K562 (cell line): ENCODE results near the gene ACKR2. TPM values are rescaled to one million over a fixed set of nuclear protein-coding genes. Genes with fewer than 3 reads are reported as not detected.

Experiments used
- ATAC-seq: fragments of 200-7000 bp; cut with Tn5 transposase; 3 replicates; pipeline ENCODE4 v1.9.1; 2020; ENCODE audit warnings: moderate library complexity
- BruUV-seq: library from RNA; stranded (reverse); fragments of 400-500 nt; replicated peaks from 2 replicates; lab custom pipeline; 2021; lab: Mats Ljungman, UMichigan
- CTCF ChIA-PET: fragments of 300-600 bp; formaldehyde crosslinking; extraction: SDS; loops from one replicate; lab custom pipeline; 2021; ENCODE audit warnings: low intra/inter-chr PET ratio; lab: Yijun Ruan, JAX
- POLR2A ChIA-PET: fragments of 300-600, 350-650 bp; sonication (Branson Sonifier 250); formaldehyde crosslinking; extraction: SDS; loops from one replicate; lab custom pipeline; 2021; ENCODE audit warnings: antibody characterized with exemption, inconsistent platforms; lab: Yijun Ruan, JAX
- DNase-seq, 4 experiments: peaks; one replicate each; pipeline versions ENCODE4 v3.0.0 to v3.0.0-alpha.2; 2011 to 2018; ENCODE audit warnings: low spot score in 3 of 4, mixed read lengths in 3 of 4; ENCODE audit errors: extremely low read depth in 1 of 4
- FAIRE-seq: peaks from 2 replicates; lab custom pipeline; 2011; peaks lifted over from hg19 to GRCh38; lab: Jason Lieb, UNC
- H2AFZ ChIP-seq: 2 replicates; pipeline ENCODE4 v1.6.0; 2011; ENCODE audit warnings: low read depth, low read length, control low read depth, inconsistent platforms
- H3K27ac ChIP-seq: fragments of 200-600 bp; 3 replicates; pipeline ENCODE4 v1.8.0; 2011; ENCODE audit warnings: low read depth, mild to moderate bottlenecking, control low read depth, inconsistent platforms, low read length, moderate library complexity, mixed read lengths; ENCODE audit errors: extremely low read depth
- H3K27me3 ChIP-seq, 2 experiments: fragments of 300-600 bp in 1 of 2; 2 replicates in 1 of 2; 3 replicates in 1 of 2; pipeline versions ENCODE4 v1.6.0 to v1.8.0; 2011; ENCODE audit warnings: inconsistent platforms in 2 of 2, low read length in 2 of 2, mild to moderate bottlenecking in 1 of 2, mixed read lengths in 1 of 2, moderate library complexity in 1 of 2; ENCODE audit not compliant: control insufficient read depth in 2 of 2, insufficient read depth in 2 of 2
- H3K36me3 ChIP-seq: fragments of 300-600 bp; 3 replicates; pipeline ENCODE4 v1.8.0; 2011; ENCODE audit warnings: mild to moderate bottlenecking, low read length, inconsistent platforms; ENCODE audit not compliant: control insufficient read depth, insufficient read depth
- H3K4me1 ChIP-seq, 2 experiments: fragments of 200-600 bp in 1 of 2; replicated peaks in 1 of 2; 2 replicates in 1 of 2; 3 replicates in 1 of 2; pipeline versions ENCODE4 v1.5.1 to v1.8.0; 2011; ENCODE audit warnings: inconsistent platforms in 2 of 2, low read length in 2 of 2, mild to moderate bottlenecking in 1 of 2, mixed read lengths in 1 of 2, moderate library complexity in 1 of 2; ENCODE audit not compliant: control insufficient read depth in 2 of 2, insufficient read depth in 2 of 2
- H3K4me2 ChIP-seq: 2 replicates; pipeline ENCODE4 v1.6.1; 2011; ENCODE audit warnings: low read length, control low read depth, inconsistent platforms, mixed read lengths; ENCODE audit not compliant: insufficient read depth
- H3K4me3 ChIP-seq: fragments of 200-600 bp; sonication (generic), shearing (Covaris generic); 2 replicates; pipeline ENCODE4 v1.5.1; 2016; ENCODE audit warnings: control low read depth, inconsistent platforms
- H3K79me2 ChIP-seq: fragments of 200-600 bp; 3 replicates; pipeline ENCODE4 v1.8.0; 2011; ENCODE audit warnings: low read length, inconsistent platforms; ENCODE audit not compliant: control insufficient read depth, insufficient read depth
- H3K9ac ChIP-seq, 2 experiments: 2 replicates each; pipeline versions ENCODE4 v1.6.0 to v1.6.1; 2011; ENCODE audit warnings: low read depth in 2 of 2, low read length in 2 of 2, control low read depth in 1 of 2, inconsistent platforms in 1 of 2, mild to moderate bottlenecking in 1 of 2, mixed read lengths in 1 of 2; ENCODE audit not compliant: insufficient read depth in 1 of 2
- H3K9me1 ChIP-seq: one replicate; pipeline ENCODE4 v1.6.0; 2011; ENCODE audit warnings: inconsistent platforms, mild to moderate bottlenecking, low read length, moderate library complexity; ENCODE audit not compliant: control insufficient read depth, insufficient read depth
- H3K9me3 ChIP-seq: replicated peaks from 2 replicates; pipeline ENCODE4 v1.5.1; 2011; ENCODE audit warnings: low read depth, low read length, inconsistent platforms; ENCODE audit not compliant: control insufficient read depth, insufficient read depth
- H4K20me1 ChIP-seq: replicated peaks from 2 replicates; pipeline ENCODE4 v1.6.1; 2011; ENCODE audit warnings: low read length, inconsistent platforms, mixed read lengths; ENCODE audit not compliant: control insufficient read depth, insufficient read depth
- BCOR ChIP-seq: fragments of 450-650 bp; IDR thresholded peaks from 2 replicates; pipeline ENCODE4 v1.6.1; 2016
- CBFB ChIP-seq: sonication (generic); formaldehyde crosslinking; IDR thresholded peaks from 2 replicates; pipeline ENCODE4 v1.4.0; 2020; ENCODE audit warnings: mild to moderate bottlenecking, missing genetic modification reagents
- MEIS2 ChIP-seq: fragments of 450-650 bp; IDR thresholded peaks from 2 replicates; pipeline ENCODE4 v1.6.1; 2014; ENCODE audit warnings: mild to moderate bottlenecking; ENCODE audit not compliant: partially characterized antibody
- PHTF2 ChIP-seq: fragments of 250-450 bp; sonication (Bioruptor Pico); IDR thresholded peaks from 2 replicates; pipeline ENCODE4 v1.5.0; 2021; ENCODE audit warnings: mild to moderate bottlenecking
- POLR2B ChIP-seq: fragments of 450-650 bp; IDR thresholded peaks from 2 replicates; pipeline ENCODE4 v1.6.1; 2018; ENCODE audit warnings: low read depth; ENCODE audit not compliant: partially characterized antibody
- RAD21 ChIP-seq, 2 experiments: fragments of 250-450 bp in 1 of 2; fragments of 450-650 bp in 1 of 2; sonication (Bioruptor Pico) in 1 of 2; formaldehyde crosslinking in 1 of 2; IDR thresholded peaks in 1 of 2; conservative IDR thresholded peaks in 1 of 2; 2 replicates each; pipeline versions ENCODE4 v1.4.0 to v1.8.0; 2020 to 2022; ENCODE audit warnings: mild to moderate bottlenecking in 2 of 2, moderate library complexity in 1 of 2
- SIN3B ChIP-seq: fragments of 450-650 bp; IDR thresholded peaks from 2 replicates; pipeline ENCODE4 v1.6.1; 2017; ENCODE audit warnings: low read depth, mild to moderate bottlenecking, moderate library complexity
- SMAD1 ChIP-seq: fragments of 150-350 bp; IDR thresholded peaks from 2 replicates; pipeline ENCODE4 v1.6.1; 2014; ENCODE audit warnings: low read length, low read depth; ENCODE audit not compliant: partially characterized antibody
- STAT5A ChIP-seq: IDR thresholded peaks from 2 replicates; pipeline ENCODE4 v1.6.1; 2012; ENCODE audit warnings: low read length, inconsistent platforms, borderline replicate concordance
- ZNF217 ChIP-seq: sonication (generic); formaldehyde crosslinking; IDR thresholded peaks from 2 replicates; pipeline ENCODE4 v1.8.0; 2022; ENCODE audit warnings: mild to moderate bottlenecking, missing genetic modification reagents
- ZNF436 ChIP-seq: fragments of 250-450, 450-650 bp; sonication (Bioruptor Pico); formaldehyde crosslinking; IDR thresholded peaks from 2 replicates; pipeline ENCODE4 v1.7.0; 2020; ENCODE audit warnings: mild to moderate bottlenecking
- in situ Hi-C: fragments of 300-500 bp; cut with MboI; formaldehyde crosslinking; loops from 4 replicates; pipeline ENCODE4 v1.15.0; 2018; ENCODE audit warnings: inconsistent platforms, mixed read lengths
- intact Hi-C: fragments of 100-400 bp; cut with micrococcal nuclease; formaldehyde crosslinking; loops from 2 replicates; pipeline ENCODE4 v1.14.2; 2022
- polyA plus RNA-seq, 8 experiments: library from polyadenylated mRNA; depleted of rRNA in 4 of 8; stranded (reverse) in 5 of 8; unstranded in 3 of 8; fragments of >200 nt; fragmentation: Nextera tagmentation in 2 of 8; fragmentation: Illumina TruSeq in 1 of 8; extraction: Ambion mirVana in 2 of 8; extraction: Trizol in 1 of 8; gene quantifications; 2 replicates each; pipeline versions ENCODE4 v1.2.1 to v1.2.3, GENCODE V29; 2011 to 2014; ENCODE audit warnings: inconsistent platforms in 1 of 8, missing spikeins in 1 of 8
- total RNA-seq, 7 experiments: library from RNA; depleted of rRNA in 6 of 7; stranded (reverse); fragments of >200 nt in 6 of 7; fragmentation: Illumina TruSeq in 2 of 7; extraction: Trizol in 2 of 7; gene quantifications; 2 replicates each; pipeline versions ENCODE4 v1.2.1 to v1.2.3, GENCODE V29; 2011 to 2021; ENCODE audit warnings: low replicate concordance in 1 of 7
- TF ChIP-seq, protein P1 (sequence below): fragments of 250-450 bp; sonication (Bioruptor Pico); IDR thresholded peaks from 2 replicates; pipeline ENCODE4 v1.4.0; 2020; ENCODE audit warnings: mild to moderate bottlenecking, moderate library complexity, borderline replicate concordance
- TF ChIP-seq, protein P2 (sequence below), 3 experiments: IDR thresholded peaks in 2 of 3; conservative IDR thresholded peaks in 1 of 3; 2 replicates each; pipeline ENCODE4 v1.5.1; 2011 to 2012; ENCODE audit warnings: low read length in 3 of 3, mild to moderate bottlenecking in 3 of 3, control low read depth in 2 of 3, improper control_type of control experiment in 1 of 3, inconsistent platforms in 1 of 3, low read depth in 1 of 3, mixed read lengths in 1 of 3, moderate library complexity in 1 of 3; ENCODE audit not compliant: insufficient read depth in 2 of 3
- TF ChIP-seq, protein P3 (sequence below): fragments of 250-450 bp; sonication (Bioruptor Pico); IDR thresholded peaks from 2 replicates; pipeline ENCODE4 v1.5.1; 2021; ENCODE audit warnings: mild to moderate bottlenecking

The ACKR2 gene
- total and polyA plus RNA-seq, 9 of the 15 experiments (the other 6 are each of a cell fraction or from before 2014, with no cell fraction given): 0.03 to 0.69 (median 0.25) TPM; not detected in 1

DNA sequence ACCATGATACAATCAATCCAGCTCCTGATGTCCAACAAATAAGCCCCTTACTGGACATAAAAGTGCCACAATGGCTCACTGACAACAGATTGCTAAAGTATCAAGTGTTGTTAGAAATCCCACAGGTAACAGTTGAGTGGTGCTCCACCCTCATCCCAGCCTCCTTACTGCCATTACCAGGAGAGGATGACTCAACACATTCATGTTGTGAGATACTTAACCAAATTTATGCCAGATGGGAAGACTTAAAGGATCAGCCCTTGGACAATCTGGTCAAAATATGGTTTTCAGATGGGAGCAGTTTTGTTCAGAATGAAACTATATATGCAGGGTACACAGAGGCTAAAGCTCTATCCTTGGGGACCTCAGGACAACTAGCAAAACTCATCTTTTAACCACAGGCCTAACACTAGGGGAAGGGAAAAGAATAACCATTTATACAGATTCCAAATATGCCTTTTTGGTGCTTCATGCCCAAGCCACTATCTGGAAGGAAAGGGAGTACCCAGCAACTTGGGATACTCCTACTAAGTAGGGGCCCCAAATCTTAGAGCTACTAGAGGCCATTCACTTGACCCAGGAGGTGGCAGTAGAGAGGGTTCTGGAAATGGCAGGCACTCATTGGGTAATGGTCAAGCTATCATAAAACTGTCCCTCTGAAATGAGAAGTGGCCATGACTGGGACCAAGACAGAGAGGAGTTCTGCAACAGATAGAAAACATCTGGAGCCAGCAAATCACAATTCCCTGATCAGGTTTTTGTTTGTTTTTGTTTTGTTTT is 89.8 kb downstream of the ACKR2 start:
- Histone ChIP-seq H3K27me3 (no peaks in the 10 kb centered on the region), H4K20me1 (no peaks in the 10 kb centered on the region), H3K36me3 (no peaks in the 10 kb centered on the region), H3K9me3 (no peaks in the 10 kb centered on the region), H3K4me3 (no peak overlapping the region), H3K4me1 (no peaks in the 10 kb centered on the region; a peak in 1 of 5 replicates), H3K79me2 (no peaks in the 10 kb centered on the region), H3K9me1 (no peaks in the 10 kb centered on the region), H3K9ac (no peak overlapping the region), H2AFZ (no peak overlapping the region), H3K4me2 (no peak overlapping the region), H3K27ac (no peak overlapping the region)
- intact Hi-C loops (no loop called here), in situ Hi-C loops (no loop called here)
- no peak for FAIRE-seq
- CTCF ChIA-PET: interaction anchor here (0.6 kb wide), 1 partner anchor 10 kb away, joined by 5 read pairs; no protein-coding TSS in a partner anchor
- DNase-seq: no peak
- TF ChIP-seq MEIS2: no peak
- 0 out of 4 replicates have a peak, but pooled peaks of 1 of the 2 experiments have one; percentile 10 for TF ChIP-seq RAD21 (CRISPR knock-in tag; conservative IDR thresholded peaks at IDR 0.05 in 1 of 2, IDR thresholded peaks at IDR 0.05 in 1 of 2)
- TF ChIP-seq BCOR: no peak
- no peak for TF ChIP-seq SIN3B
- no peak for TF ChIP-seq STAT5A
- TF ChIP-seq SMAD1: no peak
- TF ChIP-seq PHTF2 (CRISPR knock-in tag): no peak
- TF ChIP-seq, protein P1, sequence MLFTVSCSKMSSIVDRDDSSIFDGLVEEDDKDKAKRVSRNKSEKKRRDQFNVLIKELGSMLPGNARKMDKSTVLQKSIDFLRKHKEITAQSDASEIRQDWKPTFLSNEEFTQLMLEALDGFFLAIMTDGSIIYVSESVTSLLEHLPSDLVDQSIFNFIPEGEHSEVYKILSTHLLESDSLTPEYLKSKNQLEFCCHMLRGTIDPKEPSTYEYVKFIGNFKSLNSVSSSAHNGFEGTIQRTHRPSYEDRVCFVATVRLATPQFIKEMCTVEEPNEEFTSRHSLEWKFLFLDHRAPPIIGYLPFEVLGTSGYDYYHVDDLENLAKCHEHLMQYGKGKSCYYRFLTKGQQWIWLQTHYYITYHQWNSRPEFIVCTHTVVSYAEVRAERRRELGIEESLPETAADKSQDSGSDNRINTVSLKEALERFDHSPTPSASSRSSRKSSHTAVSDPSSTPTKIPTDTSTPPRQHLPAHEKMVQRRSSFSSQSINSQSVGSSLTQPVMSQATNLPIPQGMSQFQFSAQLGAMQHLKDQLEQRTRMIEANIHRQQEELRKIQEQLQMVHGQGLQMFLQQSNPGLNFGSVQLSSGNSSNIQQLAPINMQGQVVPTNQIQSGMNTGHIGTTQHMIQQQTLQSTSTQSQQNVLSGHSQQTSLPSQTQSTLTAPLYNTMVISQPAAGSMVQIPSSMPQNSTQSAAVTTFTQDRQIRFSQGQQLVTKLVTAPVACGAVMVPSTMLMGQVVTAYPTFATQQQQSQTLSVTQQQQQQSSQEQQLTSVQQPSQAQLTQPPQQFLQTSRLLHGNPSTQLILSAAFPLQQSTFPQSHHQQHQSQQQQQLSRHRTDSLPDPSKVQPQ (CRISPR knock-in tag): no peak
- TF ChIP-seq, protein P2, sequence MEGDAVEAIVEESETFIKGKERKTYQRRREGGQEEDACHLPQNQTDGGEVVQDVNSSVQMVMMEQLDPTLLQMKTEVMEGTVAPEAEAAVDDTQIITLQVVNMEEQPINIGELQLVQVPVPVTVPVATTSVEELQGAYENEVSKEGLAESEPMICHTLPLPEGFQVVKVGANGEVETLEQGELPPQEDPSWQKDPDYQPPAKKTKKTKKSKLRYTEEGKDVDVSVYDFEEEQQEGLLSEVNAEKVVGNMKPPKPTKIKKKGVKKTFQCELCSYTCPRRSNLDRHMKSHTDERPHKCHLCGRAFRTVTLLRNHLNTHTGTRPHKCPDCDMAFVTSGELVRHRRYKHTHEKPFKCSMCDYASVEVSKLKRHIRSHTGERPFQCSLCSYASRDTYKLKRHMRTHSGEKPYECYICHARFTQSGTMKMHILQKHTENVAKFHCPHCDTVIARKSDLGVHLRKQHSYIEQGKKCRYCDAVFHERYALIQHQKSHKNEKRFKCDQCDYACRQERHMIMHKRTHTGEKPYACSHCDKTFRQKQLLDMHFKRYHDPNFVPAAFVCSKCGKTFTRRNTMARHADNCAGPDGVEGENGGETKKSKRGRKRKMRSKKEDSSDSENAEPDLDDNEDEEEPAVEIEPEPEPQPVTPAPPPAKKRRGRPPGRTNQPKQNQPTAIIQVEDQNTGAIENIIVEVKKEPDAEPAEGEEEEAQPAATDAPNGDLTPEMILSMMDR (IDR thresholded peaks at IDR 0.05 in 2 of 3, conservative IDR thresholded peaks at IDR 0.05 in 1 of 3; ENCODE audit: insufficient read depth in 2 of 3, low read depth in 1 of 3, low read length in 3 of 3): peak; percentile 29 to 38 (median 30); a peak in 2 of 6 replicates
- no peak for TF ChIP-seq CBFB
- TF ChIP-seq ZNF217 (CRISPR knock-in tag): no peak
- TF ChIP-seq, protein P3, sequence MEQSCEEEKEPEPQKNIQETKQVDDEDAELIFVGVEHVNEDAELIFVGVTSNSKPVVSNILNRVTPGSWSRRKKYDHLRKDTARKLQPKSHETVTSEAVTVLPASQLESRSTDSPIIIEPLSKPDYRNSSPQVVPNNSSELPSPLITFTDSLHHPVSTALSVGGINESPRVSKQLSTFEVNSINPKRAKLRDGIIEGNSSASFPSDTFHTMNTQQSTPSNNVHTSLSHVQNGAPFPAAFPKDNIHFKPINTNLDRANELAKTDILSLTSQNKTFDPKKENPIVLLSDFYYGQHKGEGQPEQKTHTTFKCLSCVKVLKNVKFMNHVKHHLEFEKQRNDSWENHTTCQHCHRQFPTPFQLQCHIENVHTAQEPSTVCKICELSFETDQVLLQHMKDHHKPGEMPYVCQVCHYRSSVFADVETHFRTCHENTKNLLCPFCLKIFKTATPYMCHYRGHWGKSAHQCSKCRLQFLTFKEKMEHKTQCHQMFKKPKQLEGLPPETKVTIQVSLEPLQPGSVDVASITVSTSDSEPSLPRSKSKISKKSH (CRISPR knock-in tag): no peak
- TF ChIP-seq POLR2B: no peak
- TF ChIP-seq ZNF436 (CRISPR knock-in tag): no peak
- BruUV-seq: no TSS peak
- POLR2A ChIA-PET: interaction anchor here (0.7 kb wide), 1 partner anchor 10 kb away, joined by 3 read pairs; no protein-coding TSS in a partner anchor
- ATAC-seq: peak; percentile 87
